ENCODE measurements around the gene AMMECR1.

Gene AMMECR1

GRCh38 chrX:110317820-110318663 lies at the start of gene AMMECR1:
Gene AMMECR1 (minus strand): TSS chrX:110318085. CDS start chrX:110318071, 14 bp downstream.
- no peaks in the 10 kb centered on the region for H3K9me3 ChIP-seq (ENCODE audit: control insufficient read depth, low read length)
- H3K79me2 ChIP-seq = no peaks in the 10 kb centered on the region
- H3K36me3 ChIP-seq (ENCODE audit: control insufficient read depth, insufficient read depth, low read length) = no peaks in the 10 kb centered on the region
- peak within 1 kb of the TSS; percentile 28 for H3K9ac ChIP-seq
- peak within 1 kb of the TSS; percentile 95 for H2AFZ ChIP-seq
- H3K27me3 ChIP-seq (ENCODE audit: control insufficient read depth, insufficient read depth, low read length) = no peaks in the 10 kb centered on the region
- peak within 1 kb of the TSS; percentile 80 for H3K27ac ChIP-seq
- H3K4me1 ChIP-seq = no peaks in the 10 kb centered on the region
- TF ChIP-seq CTCF (IDR thresholded peaks at IDR 0.05) = no peak
- H3K4me2 ChIP-seq (ENCODE audit: low read length) = peak within 1 kb of the TSS; percentile 76
- H3K4me3 ChIP-seq (ENCODE audit: low read depth, low read length) = peak within 1 kb of the TSS; percentile 75

- no peaks in the 10 kb centered on the region for H3K79me2 ChIP-seq
- H3K27me3 ChIP-seq (ENCODE audit: control insufficient read depth, insufficient read depth, low read length) = no peaks in the 10 kb centered on the region
- H3K4me1 ChIP-seq = no peaks in the 10 kb centered on the region
- no peaks in the 10 kb centered on the region for H3K36me3 ChIP-seq (ENCODE audit: control insufficient read depth, insufficient read depth, low read length)
- H2AFZ ChIP-seq = no peak overlapping the region
- H3K9me3 ChIP-seq (ENCODE audit: control insufficient read depth, low read length) = no peaks in the 10 kb centered on the region
- H3K4me2 ChIP-seq (ENCODE audit: low read length) = no peak overlapping the region
- no peak overlapping the region for H3K27ac ChIP-seq
- no peak for TF ChIP-seq CTCF (IDR thresholded peaks at IDR 0.05)
- H3K9ac ChIP-seq = no peak overlapping the region
- H3K4me3 ChIP-seq (ENCODE audit: low read depth, low read length) = no peak overlapping the region
These were observed 45.4 kb upstream of the AMMECR1 start for GRCh38 chrX:110363244-110363643.

- Histone ChIP-seq H3K9ac (no peak overlapping the region), H3K36me3 (ENCODE audit: control insufficient read depth, insufficient read depth, low read length) (no peaks in the 10 kb centered on the region), H2AFZ (no peak overlapping the region), H3K4me3 (ENCODE audit: low read depth, low read length) (no peak overlapping the region), H3K27me3 (ENCODE audit: control insufficient read depth, insufficient read depth, low read length) (no peaks in the 10 kb centered on the region), H3K4me1 (no peaks in the 10 kb centered on the region), H3K4me2 (ENCODE audit: low read length) (no peak overlapping the region), H3K79me2 (no peaks in the 10 kb centered on the region), H3K9me3 (ENCODE audit: control insufficient read depth, low read length) (no peaks in the 10 kb centered on the region), H3K27ac (no peak overlapping the region)
- no peak for TF ChIP-seq CTCF (IDR thresholded peaks at IDR 0.05)
These were observed 41.4 kb upstream of the AMMECR1 start for GRCh38 chrX:110359273-110359672.

- H3K4me2 ChIP-seq (ENCODE audit: low read length) = no peak within 1 kb of the TSS
- H3K79me2 ChIP-seq = no peaks in the 10 kb centered on the region
- H3K4me3 ChIP-seq (ENCODE audit: low read depth, low read length) = no peak within 1 kb of the TSS
- H3K9ac ChIP-seq = no peak within 1 kb of the TSS
- no peaks in the 10 kb centered on the region for H3K9me3 ChIP-seq (ENCODE audit: control insufficient read depth, low read length)
- no peaks in the 10 kb centered on the region for H3K4me1 ChIP-seq
- no peaks in the 10 kb centered on the region for H3K36me3 ChIP-seq (ENCODE audit: control insufficient read depth, insufficient read depth, low read length)
- no peaks in the 10 kb centered on the region for H3K27me3 ChIP-seq (ENCODE audit: control insufficient read depth, insufficient read depth, low read length)
- TF ChIP-seq CTCF (IDR thresholded peaks at IDR 0.05) = no peak
- no peak within 1 kb of the TSS for H3K27ac ChIP-seq
- no peak within 1 kb of the TSS for H2AFZ ChIP-seq
These were observed 40.7 kb upstream of the AMMECR1 start, which contains the start of gene RTL9 for GRCh38 chrX:110358548-110358947. Gene RTL9 (plus strand): TSS chrX:110358848. CDS start chrX:110450618, 91,770 bp downstream.
